Activated CD8-positive, alpha-beta T cell treated with anti-CD3 and anti-CD28 coated beads, Interleukin-2, amount 10 ng/mL, durations not matched to agents 7 days and 5 days (primary cell): Measurements from ENCODE around the gene CD2. TPM values are rescaled to one million over a fixed set of nuclear protein-coding genes. Genes with fewer than 3 reads are reported as not detected.

ENCODE experiments used
- total RNA-seq, 2 experiments: library from RNA; stranded (reverse); gene quantifications; one replicate each; pipeline ENCODE4 v1.2.3, GENCODE V29; 2021

The CD2 gene
- total RNA-seq, 2 experiments from 2014 or later = 186 to 189 TPM

Other genes with a start within 250 kb of the CD2 start
- gene CD58, start 183.4 kb upstream of the CD2 start, total RNA-seq = 10 to 100 TPM; 23.9 to 24.7 TPM
- gene IGSF3, start 86.7 kb upstream of the CD2 start, total RNA-seq = under 1 TPM; 0.11 to 0.16 TPM
- under 1 TPM; 0.89 to 0.90 TPM for gene PTGFRN, start 155.5 kb downstream of the CD2 start, total RNA-seq
- 10 to 100 TPM; 28.6 to 34.4 TPM for gene CD101, start 247.3 kb downstream of the CD2 start, total RNA-seq